Measurements from ENCODE around the gene CREB3L2.
"Not testable (repeated sequence)": the region's sequence is repeated elsewhere in the genome, so short reads cannot be mapped to it uniquely, and the experiment has no call there.

- not testable (repeated sequence) for TF ChIP-seq CTCF (IDR thresholded peaks at IDR 0.05); SMC3 (IDR thresholded peaks at IDR 0.05); SREBF2 (IDR thresholded peaks at IDR 0.05); KDM5A (IDR thresholded peaks at IDR 0.05); EP300 (IDR thresholded peaks at IDR 0.05); RAD21 (conservative IDR thresholded peaks at IDR 0.05 in 1 of 2, IDR thresholded peaks at IDR 0.05 in 1 of 2); JUNB (IDR thresholded peaks at IDR 0.05); POLR2A (IDR thresholded peaks at IDR 0.05; ENCODE audit: low read length); CHD2 (IDR thresholded peaks at IDR 0.05; ENCODE audit: low read length, partially characterized antibody)
These were observed 19.5 kb downstream of the CREB3L2 start for GRCh38 chr7:137982394-137982793.

Data from A549 (cell line).